ENCODE measurements around the gene NOC2L. TPM values are rescaled to one million over a fixed set of nuclear protein-coding genes. Genes with fewer than 3 reads are reported as not detected.

The NOC2L gene
- total and polyA plus RNA-seq, 2 donors (not counting 3 experiments of a cell fraction or from before 2014, with no cell fraction given), result 55.3 to 87.9 TPM

DNA sequence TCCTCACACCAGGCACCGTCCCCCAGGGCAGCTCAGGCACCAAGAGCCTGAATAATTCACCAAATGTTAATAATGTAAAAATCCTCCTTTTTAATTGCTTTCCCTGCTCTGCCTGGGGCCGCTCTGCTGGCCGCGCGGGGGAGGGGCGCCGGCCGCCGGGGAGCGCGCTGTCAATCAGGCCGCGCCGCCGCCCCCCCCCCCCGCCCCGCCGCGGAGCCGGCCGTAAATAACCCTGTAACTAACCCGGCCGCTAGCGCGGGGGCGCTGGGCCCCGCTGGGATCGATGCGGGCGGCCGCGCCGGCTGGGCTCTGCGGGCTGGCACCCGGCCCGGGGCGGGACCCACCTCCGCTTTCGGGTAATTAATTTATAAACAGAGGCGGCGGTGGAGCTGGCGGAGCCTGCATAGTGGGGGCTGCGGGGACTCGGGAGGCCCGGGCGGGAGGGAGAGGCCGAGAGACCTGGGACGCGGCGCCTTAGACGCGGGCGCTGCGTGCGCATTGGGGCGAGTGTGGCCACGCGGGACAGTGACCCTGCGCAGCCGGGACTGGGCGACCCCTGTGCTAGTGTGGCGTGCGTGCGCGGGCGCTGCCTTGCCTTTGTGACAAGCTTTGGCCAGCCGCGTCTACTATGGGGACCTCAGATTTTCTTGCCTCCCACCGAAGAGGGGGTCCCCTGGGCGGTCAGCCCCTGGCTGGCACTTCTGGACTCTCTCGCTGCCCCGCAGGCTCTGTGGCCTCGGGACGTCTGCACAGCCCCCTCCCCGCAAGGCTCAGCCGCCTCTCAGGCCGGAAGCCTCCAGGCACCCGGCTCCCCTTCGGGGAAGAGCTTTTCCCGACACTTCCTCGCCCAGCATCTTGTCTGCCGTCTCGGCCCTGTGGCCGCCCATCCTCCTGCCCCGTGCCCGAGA is 18.7 kb downstream of the NOC2L start:
- peaks cover 12 to 36% of the 10 kb centered on the region in 2 experiments for H3K27me3 ChIP-seq (ENCODE audit: control insufficient read depth in 2 of 2, insufficient read depth in 2 of 2, low read length in 2 of 2)
- H2AFZ ChIP-seq (ENCODE audit: low read depth, low read length), result peak overlapping the region; percentile 7
- FAIRE-seq (no peak), DNase-seq (ENCODE audit: low read depth, low spot score) (peak; percentile 28)
- H3K9me3 ChIP-seq (replicated peaks; ENCODE audit: control insufficient read depth, insufficient read depth, low read length), result no peaks in the 10 kb centered on the region
- no peak for TF ChIP-seq MYC (IDR thresholded peaks at IDR 0.05; ENCODE audit: low read depth, low read length)
- TF ChIP-seq JUN (IDR thresholded peaks at IDR 0.05; ENCODE audit: borderline replicate concordance, insufficient read depth, insufficient read length, low read depth), result no peak
- TF ChIP-seq CTCF (IDR thresholded peaks at IDR 0.05; ENCODE audit: extremely low read depth in 1 of 2, insufficient read depth in 1 of 2, low read depth in 1 of 2, low read length in 2 of 2), result no peak
- no peak for TF ChIP-seq POLR2AphosphoS5 (IDR thresholded peaks at IDR 0.05; ENCODE audit: insufficient read depth, low read depth, low read length)
- no peak for TF ChIP-seq EZH2 (IDR thresholded peaks at IDR 0.05; ENCODE audit: borderline replicate concordance, low read depth, low read length, severe bottlenecking)
- TF ChIP-seq MAX (IDR thresholded peaks at IDR 0.05; ENCODE audit: insufficient read depth, insufficient read length), result no peak
- no peak for TF ChIP-seq FOS (IDR thresholded peaks at IDR 0.05; ENCODE audit: borderline replicate concordance, insufficient read depth, low read length)
- no peak for TF ChIP-seq POLR2A (IDR thresholded peaks at IDR 0.05; ENCODE audit: low read depth, low read length)
- TF ChIP-seq GATA2 (IDR thresholded peaks at IDR 0.05; ENCODE audit: insufficient read depth, insufficient read length, low read depth, low read length), result no peak
- no peak overlapping the region for H3K27ac ChIP-seq (ENCODE audit: insufficient read depth, low read depth, low read length)
- H3K4me2 ChIP-seq (ENCODE audit: insufficient read depth, low read length), result peak overlapping the region; percentile 11
- H4K20me1 ChIP-seq (replicated peaks; ENCODE audit: control insufficient read depth, extremely low read depth, insufficient read depth, low read length), result no peaks in the 10 kb centered on the region
- no peaks in the 10 kb centered on the region for H3K9me1 ChIP-seq (replicated peaks; ENCODE audit: control insufficient read depth, extremely low read depth, insufficient read depth, low read length)
- intact Hi-C loops (cut with micrococcal nuclease) (loop anchor here (2.0 kb wide), 1 partner anchor 20 kb away; the partner anchor contains the start of gene KLHL17), dilution Hi-C loops (cut with MboI; ENCODE audit: extremely low pct_ligation_motif_present, low sequenced_read_pairs) (no loop called here)
- H3K4me3 ChIP-seq (replicated peaks in 1 of 3; ENCODE audit: insufficient read depth in 1 of 3, low read depth in 1 of 3, low read length in 3 of 3), result peak overlapping the region in 1 of 3 experiments; percentile 14
- H3K36me3 ChIP-seq (ENCODE audit: control insufficient read depth in 2 of 2, extremely low read depth in 1 of 2, insufficient read depth in 2 of 2, low read length in 2 of 2), result peaks cover 0 to 4% of the 10 kb centered on the region in 2 experiments
- CTCF ChIA-PET, result interaction anchor here (0.6 to 3.2 kb wide), 8 partner anchors 9 to 502 kb away, joined by 3 to 14 read pairs (median 4); partner anchors contain the start of gene PLEKHN1
- peaks cover 12% of the 10 kb centered on the region for H3K4me1 ChIP-seq (ENCODE audit: control insufficient read depth, extremely low read depth, insufficient read depth, low read length)
- H3K9ac ChIP-seq (replicated peaks; ENCODE audit: extremely low read depth, insufficient read depth, low read length), result no peak overlapping the region
- POLR2A ChIA-PET, result no interaction called here
- no peaks in the 10 kb centered on the region for H3K79me2 ChIP-seq (ENCODE audit: control insufficient read depth, insufficient read depth, low read length)
- no TSS peak for BruUV-seq (replicated peaks)

Data from endothelial cell of umbilical vein (primary cell).